Right lobe of liver (tissue), 4 donors: Measurements from ENCODE around the gene EPS8L1.

Experiments
- POLR2A ChIP-seq: fragments of 450-650 bp; IDR thresholded peaks from one replicate; pipeline ENCODE4 v1.6.1; 2017; ENCODE audit warnings: antibody characterized with exemption, mild to moderate bottlenecking
- TF ChIP-seq, protein P1 (sequence below), 4 donors: fragments of 200-600 bp in 3 of 4; fragments of 450-650 bp in 1 of 4; IDR thresholded peaks; one replicate each; pipeline versions ENCODE4 v1.5.1 to v1.8.0; 2016 to 2022; ENCODE audit warnings: antibody characterized with exemption in 4 of 4, mild to moderate bottlenecking in 2 of 4
- donor health status: DM: no; HTN: no; CAD: no.
- donor health status: DM: no; HTN: no; CAD: no.
- donor health status: DM: no; HTN: yes; CAD: no.

GRCh38 chr19:55105237-55105636 is 29.6 kb downstream of the EPS8L1 start:
- TF ChIP-seq, protein P1, sequence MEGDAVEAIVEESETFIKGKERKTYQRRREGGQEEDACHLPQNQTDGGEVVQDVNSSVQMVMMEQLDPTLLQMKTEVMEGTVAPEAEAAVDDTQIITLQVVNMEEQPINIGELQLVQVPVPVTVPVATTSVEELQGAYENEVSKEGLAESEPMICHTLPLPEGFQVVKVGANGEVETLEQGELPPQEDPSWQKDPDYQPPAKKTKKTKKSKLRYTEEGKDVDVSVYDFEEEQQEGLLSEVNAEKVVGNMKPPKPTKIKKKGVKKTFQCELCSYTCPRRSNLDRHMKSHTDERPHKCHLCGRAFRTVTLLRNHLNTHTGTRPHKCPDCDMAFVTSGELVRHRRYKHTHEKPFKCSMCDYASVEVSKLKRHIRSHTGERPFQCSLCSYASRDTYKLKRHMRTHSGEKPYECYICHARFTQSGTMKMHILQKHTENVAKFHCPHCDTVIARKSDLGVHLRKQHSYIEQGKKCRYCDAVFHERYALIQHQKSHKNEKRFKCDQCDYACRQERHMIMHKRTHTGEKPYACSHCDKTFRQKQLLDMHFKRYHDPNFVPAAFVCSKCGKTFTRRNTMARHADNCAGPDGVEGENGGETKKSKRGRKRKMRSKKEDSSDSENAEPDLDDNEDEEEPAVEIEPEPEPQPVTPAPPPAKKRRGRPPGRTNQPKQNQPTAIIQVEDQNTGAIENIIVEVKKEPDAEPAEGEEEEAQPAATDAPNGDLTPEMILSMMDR (IDR thresholded peaks at IDR 0.05) = no peak
- no peak for TF ChIP-seq POLR2A
